Spinal cord (tissue), 10 donors: ENCODE data around the gene GIPC2. TPM values are rescaled to one million over a fixed set of nuclear protein-coding genes. Genes with fewer than 3 reads are reported as not detected.

Experiments
- DNase-seq, 6 donors: peaks; one replicate each; pipeline versions ENCODE4 v3.0.0 to v3.0.0-alpha.2; 2013 to 2015; ENCODE audit warnings: low spot score in 6 of 6, low read depth in 4 of 6
- H3K27ac ChIP-seq: one replicate; pipeline ENCODE4 v1.5.1; 2013; ENCODE audit warnings: low read depth, low read length, control low read depth
- H3K27me3 ChIP-seq: one replicate; pipeline ENCODE4 v1.6.1; 2013; ENCODE audit warnings: low read length; ENCODE audit not compliant: control insufficient read depth, insufficient read depth
- H3K36me3 ChIP-seq: one replicate; pipeline ENCODE4 v1.6.1; 2013; ENCODE audit warnings: low read length; ENCODE audit not compliant: control insufficient read depth, insufficient read depth
- H3K4me1 ChIP-seq: one replicate; pipeline ENCODE4 v1.6.1; 2013; ENCODE audit warnings: low read length; ENCODE audit not compliant: control insufficient read depth, insufficient read depth
- H3K4me3 ChIP-seq: one replicate; pipeline ENCODE4 v1.5.1; 2013; ENCODE audit warnings: low read depth, low read length, control low read depth
- H3K9me3 ChIP-seq: one replicate; pipeline ENCODE4 v1.6.1; 2013; ENCODE audit warnings: low read length; ENCODE audit not compliant: control insufficient read depth, insufficient read depth
- WGBS: methylation state at CpG from one replicate; pipeline ENCODE4 v1.1.5; 2013; ENCODE audit warnings: missing lambda C conversion rate; ENCODE audit not compliant: insufficient coverage; 5-methylcytosine and 5-hydroxymethylcytosine counted together
- polyA plus RNA-seq, 2 donors: library from polyadenylated mRNA; unstranded; fragments of 120-200 nt; gene quantifications; one replicate each; pipeline ENCODE4 v1.2.1, GENCODE V29; 2013; ENCODE audit not compliant: insufficient read length in 2 of 2
- small RNA-seq: library from RNA; depleted of rRNA; stranded (forward); fragments of <200 nt; gene quantifications from one replicate; pipeline ENCODE3, GENCODE V24; 2014; ENCODE audit warnings: low replicate concordance
- total RNA-seq, 2 donors: library from RNA; depleted of rRNA in 1 of 2; stranded (reverse); fragments of 120-200 nt in 1 of 2; fragments of >200 nt in 1 of 2; gene quantifications; one replicate each; pipeline versions ENCODE4 v1.2.3 to v1.2.4, GENCODE V29; 2013 to 2014
- donor health status: healthy.

GIPC2 gene
- total and polyA plus RNA-seq, 4 donors: 0.41 to 1.5 (median 1.1) TPM

GRCh38 chr1:78176448-78176847 is 130.7 kb downstream of the GIPC2 start:
- Histone ChIP-seq H3K27me3 (no peaks in the 10 kb centered on the region), H3K27ac (no peak overlapping the region), H3K4me1 (no peaks in the 10 kb centered on the region), H3K9me3 (no peaks in the 10 kb centered on the region), H3K4me3 (no peak overlapping the region), H3K36me3 (no peaks in the 10 kb centered on the region)
- DNase-seq: peak in 3 of 6 donors; percentile 9 to 57 (median 17)
- no CpG with 5 or more reads among the region's 3 CpGs for WGBS

- H3K27me3 ChIP-seq: no peaks in the 10 kb centered on the region
- no peaks in the 10 kb centered on the region for H3K9me3 ChIP-seq
- no peaks in the 10 kb centered on the region for H3K36me3 ChIP-seq
- 93% methylated on average over 3 of the region's 3 CpGs for WGBS
- no peaks in the 10 kb centered on the region for H3K4me1 ChIP-seq
- no peak overlapping the region for H3K27ac ChIP-seq
- no peak for DNase-seq
- H3K4me3 ChIP-seq: no peak overlapping the region
These were observed 132.0 kb downstream of the GIPC2 start for GRCh38 chr1:78177708-78178270.

- WGBS: 100% methylated on average over 2 of the region's 4 CpGs
- Histone ChIP-seq H3K27ac (no peak overlapping the region), H3K4me3 (no peak overlapping the region), H3K9me3 (no peaks in the 10 kb centered on the region), H3K4me1 (no peaks in the 10 kb centered on the region), H3K27me3 (no peaks in the 10 kb centered on the region), H3K36me3 (no peaks in the 10 kb centered on the region)
- no peak for DNase-seq
These were observed 133.1 kb downstream of the GIPC2 start for GRCh38 chr1:78178816-78179215.

- 30% methylated on average over 2 of the region's 3 CpGs for WGBS
These were observed 138.8 kb downstream of the GIPC2 start for GRCh38 chr1:78184460-78185072.

More at GRCh38 chr1:78184460-78185072, 138.8 kb downstream of the GIPC2 start:
- DNase-seq: no peak
- Histone ChIP-seq H3K36me3 (no peaks in the 10 kb centered on the region), H3K4me3 (no peak overlapping the region), H3K27me3 (no peaks in the 10 kb centered on the region), H3K27ac (no peak overlapping the region), H3K9me3 (no peaks in the 10 kb centered on the region), H3K4me1 (no peaks in the 10 kb centered on the region)

Small RNA genes lying within 50 kb of the gene (small RNA-seq; reads per million reads assigned to genes)
- gene AC103591.3: 1.0 reads per million, percentile 79 among the genes with 10 or more reads in this experiment
- gene RNA5SP22: not detected
- not detected for gene RNU6-1102P

Other genes starting within 250 kb of the GIPC2 start
- gene NEXN, start 157.3 kb upstream of the GIPC2 start, total RNA-seq: 1 to 10 TPM; 1.8 to 2.5 TPM
- 1 to 10 TPM; 4.5 to 5.2 TPM for gene NEXN, start 157.3 kb upstream of the GIPC2 start, polyA plus RNA-seq
- 100 to 1,000 TPM; 163 to 215 TPM for gene FUBP1, start 66.9 kb upstream of the GIPC2 start, total RNA-seq
- 100 to 1,000 TPM; 206 to 246 TPM for gene FUBP1, start 66.9 kb upstream of the GIPC2 start, polyA plus RNA-seq
- 10 to 100 TPM; 46.3 to 73.6 TPM for gene DNAJB4, start 41.0 kb upstream of the GIPC2 start, total RNA-seq
- 10 to 100 TPM; 28.8 to 31.8 TPM for gene DNAJB4, start 41.0 kb upstream of the GIPC2 start, polyA plus RNA-seq